ENCODE measurements around the gene VSIG10.
"Not testable (repeated sequence)": the region's sequence is repeated elsewhere in the genome, so short reads cannot be mapped to it uniquely, and the experiment has no call there.

Gene VSIG10

DNA sequence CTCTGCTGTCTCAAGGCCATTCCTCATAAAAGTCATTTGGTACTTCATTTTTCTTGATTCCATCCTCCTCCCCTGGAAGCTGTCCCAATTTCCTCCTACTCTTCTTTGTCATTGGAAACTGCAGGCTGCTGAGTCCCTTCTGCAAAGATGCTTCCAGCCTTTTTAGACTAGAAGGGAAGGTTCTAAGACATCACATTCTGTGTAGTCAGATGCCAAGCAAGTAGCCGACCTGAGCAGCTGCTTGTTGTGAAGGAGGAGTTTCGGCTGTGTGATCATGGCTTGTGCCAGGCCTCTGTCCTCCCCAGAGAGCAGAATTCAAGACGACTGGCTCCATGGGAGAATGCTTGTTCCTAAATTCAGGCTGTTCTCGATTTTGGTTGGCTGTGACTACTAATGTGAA lies 78.6 kb downstream of the VSIG10 start:
- H3K4me3 ChIP-seq (ENCODE audit: low read depth, low read length) = no peak overlapping the region
- TF ChIP-seq, protein P1, sequence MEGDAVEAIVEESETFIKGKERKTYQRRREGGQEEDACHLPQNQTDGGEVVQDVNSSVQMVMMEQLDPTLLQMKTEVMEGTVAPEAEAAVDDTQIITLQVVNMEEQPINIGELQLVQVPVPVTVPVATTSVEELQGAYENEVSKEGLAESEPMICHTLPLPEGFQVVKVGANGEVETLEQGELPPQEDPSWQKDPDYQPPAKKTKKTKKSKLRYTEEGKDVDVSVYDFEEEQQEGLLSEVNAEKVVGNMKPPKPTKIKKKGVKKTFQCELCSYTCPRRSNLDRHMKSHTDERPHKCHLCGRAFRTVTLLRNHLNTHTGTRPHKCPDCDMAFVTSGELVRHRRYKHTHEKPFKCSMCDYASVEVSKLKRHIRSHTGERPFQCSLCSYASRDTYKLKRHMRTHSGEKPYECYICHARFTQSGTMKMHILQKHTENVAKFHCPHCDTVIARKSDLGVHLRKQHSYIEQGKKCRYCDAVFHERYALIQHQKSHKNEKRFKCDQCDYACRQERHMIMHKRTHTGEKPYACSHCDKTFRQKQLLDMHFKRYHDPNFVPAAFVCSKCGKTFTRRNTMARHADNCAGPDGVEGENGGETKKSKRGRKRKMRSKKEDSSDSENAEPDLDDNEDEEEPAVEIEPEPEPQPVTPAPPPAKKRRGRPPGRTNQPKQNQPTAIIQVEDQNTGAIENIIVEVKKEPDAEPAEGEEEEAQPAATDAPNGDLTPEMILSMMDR (IDR thresholded peaks at IDR 0.05; ENCODE audit: control insufficient read depth, extremely low read depth, insufficient read depth) = no peak
- DNase-seq (ENCODE audit: low read depth) = no peak

- H3K4me3 ChIP-seq (ENCODE audit: low read depth, low read length) = no peak overlapping the region
- no peak for DNase-seq (ENCODE audit: low read depth)
- TF ChIP-seq, protein P1 (IDR thresholded peaks at IDR 0.05; ENCODE audit: control insufficient read depth, extremely low read depth, insufficient read depth) = no peak
These were observed 80.4 kb downstream of the VSIG10 start for GRCh38 chr12:118023301-118023860.

GRCh38 chr12:118022728-118023109 lies 81.1 kb downstream of the VSIG10 start:
- no peak overlapping the region for H3K4me3 ChIP-seq (ENCODE audit: low read depth, low read length)
- DNase-seq (ENCODE audit: low read depth) = no peak
- TF ChIP-seq, protein P1 (IDR thresholded peaks at IDR 0.05; ENCODE audit: control insufficient read depth, extremely low read depth, insufficient read depth) = no peak

DNA sequence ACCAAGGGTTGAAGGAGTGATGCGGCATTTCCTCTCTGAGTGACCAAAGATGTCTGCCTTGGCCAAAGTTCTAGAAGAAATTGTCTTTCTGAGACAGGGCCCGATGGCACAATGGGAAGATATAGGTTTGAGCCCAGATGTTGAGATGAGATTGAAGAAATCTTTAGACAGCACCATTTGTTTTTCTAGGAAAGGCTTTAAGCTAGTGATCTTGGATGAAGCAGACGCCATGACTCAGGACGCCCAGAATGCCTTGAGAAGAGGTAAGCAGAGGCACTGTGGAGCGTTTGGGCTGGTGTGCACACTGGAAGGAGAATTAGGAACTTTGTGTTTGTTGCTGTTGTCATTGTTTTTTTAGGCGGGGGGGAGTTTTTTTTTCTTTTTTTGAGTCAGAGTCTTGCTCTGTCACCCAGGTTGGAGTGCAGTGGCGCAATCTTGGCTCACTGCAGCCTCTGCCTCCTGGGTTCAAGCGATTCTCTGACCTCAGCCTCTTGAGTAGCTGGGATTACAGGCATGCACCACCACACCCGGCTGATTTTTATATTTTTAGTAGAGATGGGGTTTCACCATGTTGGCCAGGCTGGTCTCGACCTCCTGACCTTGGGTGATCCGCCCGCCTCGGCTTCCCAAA lies 81.6 kb downstream of the VSIG10 start:
- H3K4me3 ChIP-seq (ENCODE audit: low read depth, low read length); DNase-seq (ENCODE audit: low read depth): not testable (repeated sequence)

DNA sequence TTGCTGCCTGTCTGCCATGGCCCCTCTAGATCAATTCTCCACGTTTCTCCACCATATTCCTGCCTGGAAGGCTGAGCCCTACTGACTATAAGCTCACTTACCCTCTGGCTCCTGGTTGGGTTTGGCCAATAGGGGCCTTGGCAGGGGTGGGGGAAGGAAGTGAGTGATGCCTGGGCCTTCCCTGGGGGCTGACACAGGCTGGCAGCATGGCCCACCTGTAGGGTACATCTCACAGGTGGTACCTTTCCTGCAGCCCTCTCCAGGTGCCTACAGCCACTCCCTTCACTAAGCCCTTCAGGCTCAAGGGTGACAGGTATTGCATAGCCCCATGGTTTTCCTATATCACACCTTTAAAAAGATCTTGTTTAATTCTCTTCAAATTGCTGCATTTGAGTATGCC lies 83.8 kb downstream of the VSIG10 start:
- no peak overlapping the region for H3K4me3 ChIP-seq (ENCODE audit: low read depth, low read length)
- TF ChIP-seq, protein P1 (IDR thresholded peaks at IDR 0.05; ENCODE audit: control insufficient read depth, extremely low read depth, insufficient read depth) = no peak
- DNase-seq (ENCODE audit: low read depth) = no peak

- no peak for DNase-seq (ENCODE audit: low read depth)
- peak overlapping the region; percentile 86 for H3K4me3 ChIP-seq (ENCODE audit: low read depth, low read length)
- TF ChIP-seq, protein P1 (IDR thresholded peaks at IDR 0.05; ENCODE audit: control insufficient read depth, extremely low read depth, insufficient read depth) = no peak
These were observed 85.9 kb downstream of the VSIG10 start for GRCh38 chr12:118017926-118018325.

DNA sequence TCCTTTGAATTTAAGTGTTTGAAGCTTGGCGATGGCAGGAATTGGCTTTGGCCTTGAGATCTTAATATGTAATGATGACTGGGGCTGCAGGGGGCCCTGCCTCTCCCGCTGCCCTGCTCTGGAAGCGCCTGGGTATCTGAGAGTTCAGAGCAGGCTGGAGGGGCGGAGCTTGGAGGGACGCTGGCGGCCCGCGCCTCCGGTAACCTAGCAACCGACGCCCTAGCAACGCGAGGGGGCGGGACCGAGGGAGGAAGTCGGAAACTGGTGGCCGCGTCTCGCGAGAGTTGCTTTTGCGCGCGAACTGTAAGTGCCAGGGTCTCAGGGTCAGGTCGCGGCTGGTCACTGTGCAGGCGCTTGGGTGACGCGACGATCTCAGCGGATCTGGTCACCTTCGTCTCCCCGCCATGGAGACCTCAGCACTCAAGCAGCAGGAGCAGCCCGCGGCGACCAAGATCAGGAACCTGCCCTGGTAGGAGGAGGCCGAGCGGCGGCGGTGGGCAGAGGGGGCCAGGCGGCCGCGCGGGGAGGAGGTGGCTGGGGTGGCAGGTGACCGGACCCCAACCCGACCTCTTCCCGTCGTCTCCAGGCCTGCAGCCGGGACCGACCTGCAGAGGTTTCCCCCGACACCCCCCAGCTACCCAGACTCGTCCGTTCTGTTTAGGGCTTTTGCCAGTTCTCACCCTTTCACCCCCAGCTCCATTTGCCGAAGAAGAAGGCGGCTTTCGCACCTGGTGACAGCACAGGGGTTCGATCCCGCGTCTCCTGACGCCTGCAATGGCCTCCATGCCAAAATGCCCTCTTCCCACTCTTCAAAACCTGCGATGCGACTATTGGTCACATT lies 87.2 kb downstream of the VSIG10 start, which contains the start of gene RFC5:
TSS of gene RFC5 (plus strand) at position 280 of the 841 bp plus-strand sequence. CDS start at position 405, 125 bp downstream.
- peak within 1 kb of the TSS; percentile 86 for H3K4me3 ChIP-seq (ENCODE audit: low read depth, low read length)
- TF ChIP-seq, protein P1 (IDR thresholded peaks at IDR 0.05; ENCODE audit: control insufficient read depth, extremely low read depth, insufficient read depth) = no peak
- peak; percentile 88 for DNase-seq (ENCODE audit: low read depth)

All from LNCaP clone FGC (cell line).